HG02571 (cell line): Measurements from ENCODE around the gene ZNF792.
"Not testable (repeated sequence)": the region's sequence is repeated elsewhere in the genome, so short reads cannot be mapped to it uniquely, and the experiment has no call there.

ENCODE experiments used
- ATAC-seq: cut with Tn5 transposase; IDR thresholded peaks from one replicate; pipeline ENCODE4 v1.9.1; 2021; ENCODE audit warnings: mild to moderate bottlenecking, moderate library complexity; ENCODE audit not compliant: unreplicated experiment

Gene ZNF792

DNA sequence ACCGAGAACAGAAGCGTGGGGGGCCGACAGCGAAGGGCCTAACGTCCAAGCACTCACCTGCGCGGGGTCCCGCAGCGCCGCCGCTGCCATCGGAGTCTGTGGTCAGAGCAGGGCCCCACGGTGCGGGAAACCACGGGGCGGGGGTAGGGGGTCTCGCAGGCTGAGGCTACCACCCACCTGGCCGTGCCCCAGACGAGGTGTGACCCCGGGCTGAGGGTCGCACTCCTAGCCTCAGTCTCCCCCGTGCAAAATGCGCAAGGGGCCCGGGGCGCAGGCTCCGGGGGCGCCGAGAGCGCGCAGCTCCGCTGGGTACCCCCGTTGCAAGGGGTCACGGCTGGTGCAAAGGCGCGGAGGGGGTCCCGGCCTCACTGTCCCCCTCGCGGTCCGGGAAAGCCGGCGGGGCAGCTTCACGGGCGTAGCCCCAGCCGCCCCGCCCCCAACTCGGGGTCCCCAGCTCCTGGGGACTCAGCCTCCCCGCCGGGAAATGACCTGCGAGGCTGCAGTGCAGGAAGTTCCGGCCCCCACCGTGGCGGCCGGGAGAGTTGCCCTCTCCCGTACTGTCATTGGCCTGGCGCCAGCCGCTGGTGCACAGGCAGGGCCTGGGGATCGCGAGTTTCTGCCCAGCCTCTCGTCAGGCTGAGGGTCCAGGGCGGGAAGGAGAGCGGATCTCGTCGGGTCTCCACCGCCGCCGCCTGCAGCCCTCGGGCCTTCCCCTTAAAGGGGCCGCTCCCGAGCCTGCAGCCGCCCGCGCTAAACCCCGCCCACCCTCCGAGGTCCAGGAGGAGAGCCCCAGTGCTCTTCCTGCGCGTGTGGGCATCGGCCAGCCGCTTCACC lies at the start of gene ZNF792:
ZNF792 (minus strand) TSS at position 657 of the 834 bp plus-strand sequence; CDS start at position 90, 567 bp downstream.
- ATAC-seq, result no peak

DNA sequence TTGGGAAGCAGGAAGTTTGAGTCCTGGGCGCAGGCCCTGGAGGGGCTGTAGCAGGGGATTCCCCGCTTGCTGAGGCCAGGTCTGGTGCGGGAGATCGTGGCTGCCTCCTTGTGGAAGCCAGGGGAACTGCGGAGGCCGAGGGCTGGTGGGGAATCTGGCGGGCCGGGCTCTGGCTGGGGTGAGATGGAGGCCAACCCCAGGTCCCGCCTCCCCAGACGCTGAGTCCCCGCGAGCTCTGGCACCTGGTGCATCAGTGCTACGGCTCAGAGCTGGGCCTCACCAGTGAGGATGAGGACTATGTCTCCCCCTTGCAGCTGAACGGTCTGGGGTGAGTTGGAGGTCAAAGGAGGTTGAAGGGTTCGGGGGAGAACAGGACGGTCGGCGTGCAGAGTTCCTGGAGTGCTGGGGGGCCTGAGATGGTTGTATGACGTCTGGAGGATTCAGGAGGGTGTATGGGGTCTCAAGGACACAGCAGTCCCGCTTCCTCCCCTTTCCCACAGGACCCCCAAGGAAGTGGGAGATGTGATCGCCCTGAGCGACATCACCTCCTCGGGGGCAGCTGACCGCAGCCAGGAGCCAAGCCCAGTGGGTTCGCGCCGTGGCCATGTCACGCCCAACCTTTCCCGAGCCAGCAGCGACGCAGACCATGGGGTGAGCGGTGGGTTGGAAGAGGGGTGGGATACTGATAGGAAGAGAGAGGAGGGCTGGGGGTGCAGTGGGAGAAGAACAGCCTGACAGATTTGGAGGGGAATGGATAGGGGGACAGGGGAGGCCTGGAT lies 49.2 kb upstream of the ZNF792 start:
- ATAC-seq, result no peak

GRCh38 chr19:35011737-35012682 lies 48.0 kb upstream of the ZNF792 start:
- no peak for ATAC-seq

- no peak for ATAC-seq
Observed at GRCh38 chr19:35011091-35011689, 47.2 kb upstream of the ZNF792 start.

- no peak for ATAC-seq
Observed at GRCh38 chr19:35009424-35010415, 45.7 kb upstream of the ZNF792 start.

GRCh38 chr19:35008891-35009341 lies 44.9 kb upstream of the ZNF792 start:
- no peak for ATAC-seq

- not testable (repeated sequence) for ATAC-seq
Observed at GRCh38 chr19:35007427-35007826, 43.4 kb upstream of the ZNF792 start.

DNA sequence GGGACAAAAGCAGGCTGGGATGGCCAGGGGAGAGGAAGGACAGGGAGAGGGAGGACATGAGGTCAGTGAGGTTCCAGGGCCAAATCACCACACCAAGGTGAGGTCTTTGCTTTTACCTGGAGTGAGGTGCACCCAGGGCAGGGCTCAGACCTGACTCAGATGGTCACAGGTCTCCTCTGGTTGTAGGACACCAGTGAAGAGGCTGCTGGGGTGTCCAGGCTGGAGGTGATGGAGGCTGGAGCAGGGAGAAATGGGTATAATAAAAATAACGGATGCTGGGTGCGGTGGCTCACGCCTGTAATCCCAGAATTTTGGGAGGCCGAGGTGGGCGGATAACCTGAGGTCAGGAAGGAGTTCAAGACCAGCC lies 43.0 kb upstream of the ZNF792 start:
- no peak for ATAC-seq

DNA sequence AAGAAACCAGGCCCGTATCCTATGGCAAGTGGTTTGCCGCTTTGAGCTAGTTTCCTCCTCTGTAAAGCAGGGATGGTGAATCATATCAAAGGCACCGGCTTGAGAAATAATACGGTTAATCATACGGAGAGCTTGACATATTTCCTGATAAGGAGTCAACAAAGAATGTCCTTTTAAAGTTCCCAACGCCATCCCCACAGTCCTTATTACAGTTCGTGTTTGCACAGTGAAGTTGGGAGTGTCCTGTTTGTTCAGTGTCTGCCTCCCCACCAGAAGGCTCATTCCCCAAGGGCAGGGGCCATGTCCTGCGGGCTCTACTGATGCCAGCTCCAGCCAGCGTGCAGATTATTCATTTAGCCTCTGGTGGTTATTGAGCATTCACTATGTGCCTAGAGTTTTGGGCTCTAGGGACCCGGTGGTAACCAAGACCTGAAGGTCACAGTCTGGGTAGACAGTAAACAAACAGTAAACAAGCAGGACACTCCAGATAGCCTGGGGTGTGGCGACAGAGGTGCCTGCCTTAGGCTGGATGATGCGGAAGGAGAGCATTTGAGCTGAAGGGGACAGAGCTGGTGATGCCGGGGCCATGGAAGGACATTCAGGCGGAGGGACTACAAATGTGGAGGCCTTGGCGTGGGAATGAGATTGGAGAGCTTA lies 42.4 kb upstream of the ZNF792 start:
- ATAC-seq, result no peak

DNA sequence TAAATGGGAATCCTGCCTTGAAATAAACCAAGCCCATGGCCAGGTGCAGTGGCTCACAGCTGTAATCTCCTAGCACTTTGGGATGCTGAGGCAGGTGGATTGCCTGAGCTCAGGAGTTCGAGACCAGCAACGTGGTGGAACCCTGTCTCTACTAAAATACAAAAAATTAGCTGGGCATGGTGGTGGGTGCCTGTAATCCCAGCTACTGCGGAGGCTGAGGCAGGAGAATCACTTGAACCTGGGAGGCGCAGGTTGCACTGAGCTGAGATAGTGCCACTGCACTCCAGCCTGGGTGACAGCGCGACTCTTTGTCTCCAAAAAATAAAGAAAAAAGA lies 41.9 kb upstream of the ZNF792 start:
- ATAC-seq, result not testable (repeated sequence)

GRCh38 chr19:35005256-35005977 lies 41.4 kb upstream of the ZNF792 start:
- no peak for ATAC-seq

DNA sequence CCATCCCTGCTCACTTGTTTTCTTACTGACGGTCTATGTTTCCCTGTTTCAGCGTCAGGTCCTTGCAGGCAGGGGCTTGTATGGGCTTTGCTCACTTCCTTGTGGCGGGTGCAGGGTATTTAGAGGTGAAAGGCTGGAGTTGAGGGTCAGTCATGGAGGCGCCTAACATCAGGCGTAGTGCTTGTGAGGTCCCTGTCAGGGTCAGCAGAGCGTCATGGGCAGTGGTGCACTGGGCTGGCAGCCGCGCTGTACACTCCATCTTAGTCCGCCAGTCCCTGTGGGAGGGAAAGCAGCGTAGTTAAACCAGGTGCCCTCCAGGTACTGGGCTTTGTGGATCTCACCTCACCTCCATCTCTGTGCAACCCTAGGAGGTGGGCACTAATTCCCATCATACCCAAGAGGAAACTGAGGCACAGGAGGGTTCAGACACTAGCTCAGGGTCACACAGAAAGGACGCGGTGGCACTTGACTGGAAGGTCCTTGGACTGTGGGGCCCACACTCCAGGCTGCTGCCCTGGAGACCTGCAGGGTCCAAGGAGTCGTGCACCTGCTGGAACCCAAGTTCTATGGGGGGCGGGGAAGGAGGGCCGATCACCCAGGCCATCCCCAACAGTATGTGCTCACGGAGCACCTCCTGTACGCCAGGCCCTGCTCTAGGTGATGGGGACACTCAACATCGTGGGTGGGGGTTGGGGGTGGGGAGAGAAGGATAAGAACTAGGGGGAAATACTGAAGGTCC lies 40.7 kb upstream of the ZNF792 start:
- ATAC-seq, result no peak

GRCh38 chr19:35002037-35002535 lies 38.1 kb upstream of the ZNF792 start:
- ATAC-seq, result no peak

GRCh38 chr19:35000647-35001501 lies 36.8 kb upstream of the ZNF792 start:
- no peak for ATAC-seq

DNA sequence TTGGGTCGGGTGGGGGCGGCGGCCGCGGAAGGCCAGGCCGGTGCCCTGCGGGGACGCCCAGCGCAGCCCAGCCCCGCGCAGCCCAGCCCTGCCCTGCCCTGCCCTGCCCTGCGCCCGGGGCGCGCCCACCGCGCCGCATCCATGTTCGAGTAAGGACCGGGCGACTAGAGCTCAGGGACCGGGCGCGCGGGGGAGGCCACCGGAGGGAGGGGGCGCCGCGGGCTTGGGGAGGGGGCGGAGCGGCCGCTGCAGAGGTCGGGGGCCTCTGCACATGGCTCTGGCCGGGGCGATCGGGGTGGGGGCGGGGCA lies 36.3 kb upstream of the ZNF792 start:
- no peak for ATAC-seq

GRCh38 chr19:34999498-35000337 lies 35.7 kb upstream of the ZNF792 start, which contains the start of gene GRAMD1A:
GRAMD1A (plus strand) TSS chr19:35000323; CDS start chr19:35000479, 156 bp downstream.
- peak; percentile 47 for ATAC-seq
